GM19467 (cell line): ENCODE results near the gene MED9.

Experiments used
- ATAC-seq: cut with Tn5 transposase; IDR thresholded peaks from one replicate; pipeline ENCODE4 v1.9.1; 2021; ENCODE audit warnings: mild to moderate bottlenecking, moderate library complexity; ENCODE audit not compliant: unreplicated experiment

MED9 gene

DNA sequence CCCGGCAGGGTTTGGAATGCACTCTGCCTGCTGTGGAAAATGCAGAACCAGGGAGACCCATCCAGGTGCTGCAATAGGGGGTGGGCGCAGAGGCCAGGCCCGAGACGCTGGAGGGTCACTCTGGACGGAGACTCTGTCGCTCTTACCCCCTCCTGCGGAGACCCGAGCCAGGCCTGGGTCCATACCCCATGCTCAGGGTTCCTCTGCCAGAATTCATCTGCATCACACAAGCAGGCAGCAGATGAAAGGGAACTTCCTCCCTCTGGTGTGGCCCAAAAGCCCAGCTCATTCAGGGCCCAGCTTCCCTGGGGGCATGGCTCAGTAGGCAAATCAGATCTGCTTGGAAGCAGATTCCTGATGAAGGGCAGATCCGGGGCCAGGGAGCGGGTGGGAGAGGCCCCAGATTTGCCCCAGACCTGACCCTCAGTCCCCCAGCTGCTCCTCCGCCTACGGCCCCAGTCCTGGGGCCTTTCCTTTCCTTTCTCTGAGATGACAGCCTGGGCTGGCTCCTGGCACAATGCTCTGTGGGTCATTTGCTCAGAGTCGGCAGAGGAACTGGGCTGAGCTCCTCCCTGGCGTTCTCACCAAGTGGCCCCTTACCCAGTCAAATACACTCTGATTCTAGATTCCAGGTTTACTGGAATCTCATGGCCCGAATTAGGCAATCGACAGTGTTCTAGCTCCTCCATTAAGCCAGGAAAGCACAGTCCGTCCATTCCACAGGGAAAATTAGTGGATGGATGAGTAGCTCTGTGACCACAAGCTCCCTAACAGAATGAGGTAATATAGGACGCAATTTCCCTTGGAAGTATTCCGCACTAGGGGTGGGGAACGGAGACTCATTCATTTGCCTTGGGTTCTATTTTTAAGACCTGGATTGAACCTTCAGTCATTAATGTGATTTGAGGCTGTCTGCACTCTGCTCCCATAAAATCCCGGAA lies 38.5 kb downstream of the MED9 start:
- ATAC-seq: no peak

DNA sequence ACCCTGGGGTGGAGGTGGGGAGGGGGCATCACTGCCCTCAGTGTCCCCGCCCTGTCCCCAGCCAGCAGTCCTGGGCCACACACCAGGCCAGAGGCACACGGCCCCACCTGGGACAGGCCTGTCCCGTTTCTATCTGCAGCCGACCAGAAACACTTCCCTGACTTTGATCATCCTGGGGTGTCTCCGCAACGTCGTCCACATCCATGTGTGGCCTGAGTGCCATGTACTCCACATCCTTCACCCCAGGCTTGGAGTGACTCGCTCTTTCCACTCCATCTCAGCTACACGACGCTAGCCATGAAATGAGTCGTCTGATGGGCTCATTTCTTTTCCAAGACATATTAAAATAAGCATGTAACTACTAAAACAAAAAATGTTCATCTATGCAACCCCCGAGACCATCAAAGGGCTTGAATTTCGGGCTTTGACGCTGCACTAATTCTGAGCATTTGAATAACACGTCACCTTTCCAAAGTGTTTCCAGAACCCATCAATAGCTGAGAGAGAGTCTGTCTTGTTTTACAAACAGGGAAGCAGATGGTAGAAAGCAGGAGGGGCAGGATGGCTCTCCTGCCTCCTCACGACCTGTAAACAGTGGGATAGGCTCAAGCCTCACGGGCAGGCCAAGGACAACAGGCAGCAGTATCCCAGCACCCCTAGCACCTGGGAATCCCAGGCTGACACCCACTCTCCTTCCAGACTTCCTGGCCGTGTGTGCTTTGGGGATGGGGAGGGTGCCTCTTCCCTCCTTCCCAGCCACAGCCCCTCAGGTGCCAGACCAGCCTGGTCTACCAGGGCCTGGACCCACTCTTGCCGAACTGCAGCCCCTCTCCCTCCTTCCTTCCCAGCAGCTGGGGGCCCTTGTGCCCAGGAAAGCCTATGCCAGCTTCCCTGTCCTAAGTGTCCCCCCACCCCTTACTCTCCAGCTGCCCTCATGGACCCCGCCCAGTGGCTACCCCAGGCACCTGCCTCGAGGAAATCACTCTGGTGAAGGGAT lies 39.4 kb downstream of the MED9 start:
- ATAC-seq: no peak

- no peak for ATAC-seq
These were observed 40.3 kb downstream of the MED9 start for GRCh38 chr17:17516941-17517720.

GRCh38 chr17:17518014-17518413 lies 41.2 kb downstream of the MED9 start:
- ATAC-seq: no peak

GRCh38 chr17:17518951-17519350 lies 42.2 kb downstream of the MED9 start:
- no peak for ATAC-seq

DNA sequence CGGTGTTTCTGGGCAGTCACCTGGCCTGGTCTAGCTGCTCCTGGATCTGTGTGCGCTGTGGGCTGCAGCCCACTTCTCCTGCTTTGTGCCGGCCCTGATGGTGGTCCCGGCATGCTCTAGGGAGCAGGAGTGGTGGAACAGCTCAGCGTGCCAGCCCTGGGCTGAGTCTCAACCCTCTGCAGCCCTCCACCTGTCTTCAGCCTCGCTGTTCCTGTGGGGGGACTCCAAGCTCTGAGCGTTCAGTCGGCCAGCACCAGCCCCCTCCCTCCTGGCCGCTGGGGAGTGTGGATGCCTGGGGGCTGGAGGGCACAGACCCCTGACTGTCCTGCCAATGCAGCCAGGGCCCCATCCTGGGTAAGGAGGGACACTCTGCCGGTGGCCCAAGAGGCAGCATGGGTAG lies 43.1 kb downstream of the MED9 start:
- ATAC-seq: no peak

DNA sequence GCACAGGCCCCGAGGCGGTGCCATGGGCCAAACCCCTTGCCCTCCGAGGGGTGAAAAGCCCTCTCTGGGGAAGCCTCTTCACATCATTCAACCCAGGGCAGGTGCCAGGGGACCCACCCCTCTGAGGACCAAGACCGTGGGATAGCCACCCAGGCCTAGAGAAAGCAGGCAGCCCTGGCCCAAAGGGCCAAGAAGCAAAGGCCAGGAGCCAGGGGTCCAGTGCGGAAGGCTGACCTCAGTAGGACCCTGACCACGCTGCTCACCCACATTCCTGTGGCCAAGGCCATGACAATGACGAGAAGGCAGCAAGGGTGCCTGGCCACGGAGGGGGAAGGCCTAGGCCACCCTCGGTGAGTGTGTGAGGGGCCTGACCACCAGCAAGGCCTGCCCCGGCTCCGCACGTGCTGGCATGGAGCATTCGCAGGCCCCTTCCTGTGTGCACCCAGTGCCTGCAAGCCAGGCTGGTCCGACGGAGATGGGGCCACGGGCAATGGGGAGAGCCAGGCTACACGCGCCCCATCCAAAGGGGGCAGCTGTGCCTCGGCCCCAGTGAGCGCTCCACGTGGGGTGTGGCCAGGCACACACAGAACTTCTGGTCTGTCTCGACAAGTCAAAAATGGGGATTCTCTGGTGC lies 43.9 kb downstream of the MED9 start:
- no peak for ATAC-seq

GRCh38 chr17:17523001-17523730 lies 46.4 kb downstream of the MED9 start:
- ATAC-seq: no peak

GRCh38 chr17:17523731-17524490 lies 47.1 kb downstream of the MED9 start:
- ATAC-seq: no peak

DNA sequence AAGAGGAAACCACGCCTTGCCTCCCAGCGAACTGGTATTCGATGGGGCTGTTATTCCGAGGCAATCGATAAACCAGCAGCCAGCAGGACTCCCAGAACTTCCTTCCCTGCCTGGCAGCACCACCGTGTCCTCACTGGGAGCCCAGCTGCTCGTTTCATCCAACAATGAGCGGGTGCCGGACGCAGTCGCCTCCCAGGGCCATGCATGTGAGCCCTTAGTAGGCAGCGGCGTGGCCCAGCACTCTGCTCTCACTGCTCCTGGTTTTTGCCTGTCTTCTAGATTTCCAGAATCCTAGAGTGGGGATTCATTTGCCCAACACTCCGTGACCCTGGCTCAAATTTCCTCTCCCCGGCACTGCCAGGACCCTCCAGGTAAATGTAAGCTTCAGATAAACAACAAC lies 48.5 kb downstream of the MED9 start:
- no peak for ATAC-seq

- no peak for ATAC-seq
These were observed 49.2 kb downstream of the MED9 start for GRCh38 chr17:17525956-17526355.

DNA sequence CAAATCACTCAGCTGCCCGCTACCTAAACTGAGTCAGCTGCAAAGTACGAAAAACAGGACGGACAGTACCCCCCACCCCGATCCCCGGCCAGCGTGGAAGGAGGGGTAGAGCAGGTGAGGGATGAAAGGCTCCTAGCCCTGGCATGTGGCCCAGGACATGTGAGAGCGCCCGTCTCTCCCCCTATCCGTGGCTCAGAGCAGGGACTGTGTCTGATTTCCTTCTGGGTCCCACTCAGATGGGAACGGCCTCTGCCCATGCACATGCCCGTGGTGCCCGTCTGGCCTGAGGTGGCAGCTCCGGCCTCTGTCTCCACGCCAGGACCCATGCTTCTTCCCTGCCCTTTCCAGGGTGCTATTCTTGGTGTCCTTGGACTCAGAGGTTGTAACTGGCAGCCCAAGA lies 49.6 kb downstream of the MED9 start:
- ATAC-seq: no peak

- ATAC-seq: no peak
These were observed 50.7 kb downstream of the MED9 start for GRCh38 chr17:17527534-17527933.

- no peak for ATAC-seq
These were observed 51.2 kb downstream of the MED9 start for GRCh38 chr17:17527956-17528500.

DNA sequence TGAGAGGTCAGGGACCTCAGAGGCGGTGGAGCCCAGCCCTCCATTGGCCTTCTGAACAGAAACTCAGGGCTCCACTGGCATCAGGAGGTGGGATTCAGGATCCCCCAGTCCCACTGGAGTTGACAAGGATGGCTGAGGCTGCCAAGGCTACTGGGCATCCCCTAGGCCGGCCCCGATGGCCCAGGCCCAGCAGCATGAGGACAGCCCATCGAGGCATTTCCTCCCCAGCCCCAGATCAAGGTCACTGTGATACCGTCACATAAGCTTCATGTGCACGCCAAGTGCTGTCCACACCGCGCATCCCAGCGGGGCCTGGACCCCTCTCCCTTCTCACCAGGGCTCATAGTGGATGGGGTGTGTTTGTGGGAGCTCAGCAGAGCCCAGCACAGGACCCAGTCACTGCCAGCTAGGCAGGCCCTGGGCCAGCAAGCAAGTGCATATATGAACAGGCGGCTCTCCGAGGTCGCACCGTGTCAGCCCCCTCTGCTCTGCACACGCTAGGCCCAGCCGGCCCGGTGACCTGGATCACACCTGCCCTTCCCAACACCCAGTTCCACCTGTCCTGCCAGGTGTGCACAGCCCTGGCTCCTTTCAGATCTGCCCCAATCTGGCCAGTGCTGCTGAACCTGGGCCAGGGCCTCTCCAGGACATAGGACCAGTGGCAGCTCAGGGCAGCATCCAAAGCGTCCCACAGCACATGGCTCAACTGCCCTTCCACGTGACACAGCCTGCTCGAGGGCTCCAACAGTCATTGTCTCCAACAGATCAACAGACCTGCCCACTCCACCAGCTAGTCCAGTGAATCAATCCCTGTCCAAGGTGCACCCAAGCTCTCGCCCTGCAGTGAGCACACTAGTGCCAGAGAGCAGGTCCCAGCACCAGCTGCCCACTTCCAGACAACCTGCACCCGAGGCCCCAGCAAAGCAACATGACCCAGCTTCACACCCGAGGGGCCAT lies 52.2 kb downstream of the MED9 start:
- ATAC-seq: no peak

DNA sequence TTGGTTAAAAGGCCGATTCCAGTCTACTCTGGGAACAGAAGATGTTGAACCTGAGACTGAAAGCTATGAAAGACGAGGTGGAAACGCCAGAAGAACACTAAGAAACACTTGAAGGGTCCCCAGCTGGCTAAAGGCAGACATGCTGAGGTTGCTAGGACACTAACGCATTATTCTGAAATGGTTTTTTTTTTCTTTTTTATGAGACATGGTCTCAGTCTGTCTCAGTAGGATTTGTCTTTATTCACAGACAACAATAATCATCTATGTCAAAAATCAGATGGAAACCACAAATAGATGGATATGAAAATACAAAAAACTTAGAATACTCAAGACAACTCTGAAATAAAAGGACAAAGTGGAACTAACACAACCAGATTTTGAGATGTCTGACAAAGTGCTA lies 54.4 kb downstream of the MED9 start:
- no peak for ATAC-seq

DNA sequence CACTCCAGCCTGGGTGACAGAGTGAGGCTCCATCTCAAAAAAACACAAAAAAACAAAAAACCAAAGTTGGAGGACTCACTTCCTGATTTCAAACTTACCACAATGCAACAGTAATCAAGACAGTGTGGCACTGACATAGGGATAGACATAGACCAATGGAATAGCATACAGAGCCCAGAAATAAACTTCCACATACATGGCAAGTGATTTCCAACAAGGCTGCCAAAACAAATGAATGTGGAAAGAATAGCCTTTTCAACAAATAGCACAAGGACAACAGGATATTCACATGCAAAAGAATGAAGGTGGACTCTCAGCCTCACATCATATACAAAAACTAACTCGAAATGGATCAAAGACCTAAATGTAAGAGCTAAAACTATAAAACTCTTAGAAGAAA lies 56.2 kb downstream of the MED9 start:
- ATAC-seq: no peak
